ENCODE data around the gene CTDP1.
"Not testable (repeated sequence)": the region's sequence is repeated elsewhere in the genome, so short reads cannot be mapped to it uniquely, and the experiment has no call there.

The CTDP1 gene

GRCh38 chr18:79747156-79747845 is 67.7 kb downstream of the CTDP1 start:
- DNase-seq: no peak

- no peak for DNase-seq
These were observed 68.9 kb downstream of the CTDP1 start for GRCh38 chr18:79748321-79749180.

GRCh38 chr18:79749251-79750191 is 69.9 kb downstream of the CTDP1 start:
- DNase-seq: no peak

- DNase-seq: no peak
These were observed 71.5 kb downstream of the CTDP1 start for GRCh38 chr18:79750980-79751571.

- not testable (repeated sequence) for DNase-seq
These were observed 72.4 kb downstream of the CTDP1 start for GRCh38 chr18:79751918-79752578.

- DNase-seq: not testable (repeated sequence)
These were observed 73.3 kb downstream of the CTDP1 start for GRCh38 chr18:79752946-79753345.

GRCh38 chr18:79753391-79753851 is 73.8 kb downstream of the CTDP1 start:
- no peak for DNase-seq

GRCh38 chr18:79754022-79754761 is 74.6 kb downstream of the CTDP1 start:
- no peak for DNase-seq

GRCh38 chr18:79754831-79755351 is 75.3 kb downstream of the CTDP1 start:
- no peak for DNase-seq

GRCh38 chr18:79755496-79756142 is 76.0 kb downstream of the CTDP1 start:
- no peak for DNase-seq

GRCh38 chr18:79756143-79756500 is 76.5 kb downstream of the CTDP1 start:
- DNase-seq: no peak

GRCh38 chr18:79756826-79757225 is 77.2 kb downstream of the CTDP1 start:
- no peak for DNase-seq

GRCh38 chr18:79760348-79760747 is 80.7 kb downstream of the CTDP1 start:
- no peak for DNase-seq

- DNase-seq: no peak
These were observed 81.3 kb downstream of the CTDP1 start for GRCh38 chr18:79760881-79761280.

- no peak for DNase-seq
These were observed 83.8 kb downstream of the CTDP1 start for GRCh38 chr18:79763407-79763806.

- DNase-seq: peak; percentile 1
These were observed 84.5 kb downstream of the CTDP1 start for GRCh38 chr18:79764131-79764530.

- DNase-seq: peak; percentile 0
These were observed 86.1 kb downstream of the CTDP1 start for GRCh38 chr18:79765491-79766245.

- peak; percentile 10 for DNase-seq
These were observed 86.7 kb downstream of the CTDP1 start for GRCh38 chr18:79766308-79766707.

- DNase-seq: no peak
These were observed 89.1 kb downstream of the CTDP1 start for GRCh38 chr18:79768745-79769144.
